ENCODE measurements around the gene ZNF609.

ZNF609 gene

DNA sequence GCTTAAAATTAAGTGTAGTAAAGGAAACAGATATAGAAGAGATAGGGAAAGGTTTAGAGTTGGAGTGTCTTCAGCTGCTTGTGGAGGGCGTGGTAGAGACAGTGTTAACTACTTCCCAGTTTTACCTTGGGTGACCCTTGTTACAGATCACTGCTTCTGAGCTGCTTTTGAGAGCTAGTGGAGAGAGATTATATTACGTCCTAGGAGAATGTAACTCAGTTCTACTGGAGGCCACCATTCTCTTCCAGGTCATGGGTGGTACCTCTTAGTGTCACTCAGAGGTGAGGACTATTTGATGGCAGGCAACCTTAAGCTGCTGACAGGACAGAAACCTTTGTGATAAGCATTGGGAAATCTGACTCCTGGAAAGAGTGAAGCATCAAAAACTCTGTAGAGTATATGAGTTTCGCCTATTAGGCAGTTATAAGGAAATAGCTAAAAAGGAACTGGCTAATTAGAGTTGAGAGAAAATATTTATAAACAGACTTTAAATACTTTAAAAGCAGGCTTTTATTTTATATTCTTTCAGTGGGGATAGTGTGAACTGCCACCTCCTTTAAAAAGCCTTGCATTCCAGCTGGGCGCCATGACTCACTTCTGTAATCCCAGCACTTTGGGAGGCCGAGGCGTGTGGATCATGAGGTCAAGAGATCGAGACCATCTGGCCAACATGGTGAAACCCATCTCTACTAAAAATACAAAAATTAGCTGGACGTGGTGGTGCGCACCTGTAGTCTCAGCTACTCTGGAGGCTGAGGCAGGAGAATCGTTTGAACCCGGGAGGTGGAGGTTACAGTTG, 106.5 kb downstream of the ZNF609 start:
- DNase-seq (ENCODE audit: low read depth), result no peak
- TF ChIP-seq, protein P1, sequence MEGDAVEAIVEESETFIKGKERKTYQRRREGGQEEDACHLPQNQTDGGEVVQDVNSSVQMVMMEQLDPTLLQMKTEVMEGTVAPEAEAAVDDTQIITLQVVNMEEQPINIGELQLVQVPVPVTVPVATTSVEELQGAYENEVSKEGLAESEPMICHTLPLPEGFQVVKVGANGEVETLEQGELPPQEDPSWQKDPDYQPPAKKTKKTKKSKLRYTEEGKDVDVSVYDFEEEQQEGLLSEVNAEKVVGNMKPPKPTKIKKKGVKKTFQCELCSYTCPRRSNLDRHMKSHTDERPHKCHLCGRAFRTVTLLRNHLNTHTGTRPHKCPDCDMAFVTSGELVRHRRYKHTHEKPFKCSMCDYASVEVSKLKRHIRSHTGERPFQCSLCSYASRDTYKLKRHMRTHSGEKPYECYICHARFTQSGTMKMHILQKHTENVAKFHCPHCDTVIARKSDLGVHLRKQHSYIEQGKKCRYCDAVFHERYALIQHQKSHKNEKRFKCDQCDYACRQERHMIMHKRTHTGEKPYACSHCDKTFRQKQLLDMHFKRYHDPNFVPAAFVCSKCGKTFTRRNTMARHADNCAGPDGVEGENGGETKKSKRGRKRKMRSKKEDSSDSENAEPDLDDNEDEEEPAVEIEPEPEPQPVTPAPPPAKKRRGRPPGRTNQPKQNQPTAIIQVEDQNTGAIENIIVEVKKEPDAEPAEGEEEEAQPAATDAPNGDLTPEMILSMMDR (IDR thresholded peaks at IDR 0.05; ENCODE audit: control insufficient read depth, insufficient read depth, low read depth, low read length, missing control alignments), result no peak
- no peak overlapping the region for H3K4me3 ChIP-seq (ENCODE audit: control insufficient read depth, low read depth, low read length)

DNA sequence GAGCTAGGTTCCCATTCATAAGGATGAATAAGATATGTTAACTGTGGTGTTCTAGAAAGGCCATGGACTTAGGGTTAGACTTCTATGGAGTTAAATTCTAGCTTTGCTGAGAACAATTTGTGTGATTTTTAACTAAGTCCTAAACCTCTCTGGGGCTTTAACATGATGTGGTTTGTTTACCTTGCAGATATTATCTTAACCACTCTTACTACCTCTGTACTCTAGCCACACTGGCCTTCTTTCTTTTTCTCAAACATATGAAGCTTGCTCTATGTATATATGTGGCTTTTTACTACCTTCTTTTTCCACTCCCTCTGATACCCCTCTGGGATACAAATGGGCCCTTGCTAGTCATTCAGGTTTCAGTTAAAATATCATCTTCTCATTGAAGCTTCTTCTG, 108.4 kb downstream of the ZNF609 start:
- TF ChIP-seq, protein P1 (IDR thresholded peaks at IDR 0.05; ENCODE audit: control insufficient read depth, insufficient read depth, low read depth, low read length, missing control alignments), result no peak
- H3K4me3 ChIP-seq (ENCODE audit: control insufficient read depth, low read depth, low read length), result no peak overlapping the region
- DNase-seq (ENCODE audit: low read depth), result no peak

DNA sequence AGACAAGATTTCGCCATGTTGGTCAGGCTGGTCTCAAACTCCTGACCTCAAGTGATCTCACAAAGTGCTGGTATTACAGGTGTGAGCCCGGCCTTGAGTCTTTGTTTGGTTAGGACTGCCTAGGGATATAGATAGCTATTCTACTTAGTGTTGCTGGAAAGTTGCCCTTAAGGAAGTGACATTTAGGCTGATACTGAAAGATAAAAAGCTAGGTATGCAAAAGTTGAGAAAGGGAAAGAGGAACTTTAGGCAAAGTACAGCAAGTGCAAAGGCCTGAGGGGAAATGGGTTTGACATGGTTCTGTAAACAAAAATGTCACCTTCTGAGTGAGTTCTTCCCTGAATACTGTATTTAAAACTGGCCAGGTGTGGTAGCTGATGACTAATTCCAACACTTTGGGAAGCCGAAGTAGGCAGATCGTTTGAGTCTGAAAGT, 111.5 kb downstream of the ZNF609 start:
- H3K4me3 ChIP-seq (ENCODE audit: control insufficient read depth, low read depth, low read length), result no peak overlapping the region

DNA sequence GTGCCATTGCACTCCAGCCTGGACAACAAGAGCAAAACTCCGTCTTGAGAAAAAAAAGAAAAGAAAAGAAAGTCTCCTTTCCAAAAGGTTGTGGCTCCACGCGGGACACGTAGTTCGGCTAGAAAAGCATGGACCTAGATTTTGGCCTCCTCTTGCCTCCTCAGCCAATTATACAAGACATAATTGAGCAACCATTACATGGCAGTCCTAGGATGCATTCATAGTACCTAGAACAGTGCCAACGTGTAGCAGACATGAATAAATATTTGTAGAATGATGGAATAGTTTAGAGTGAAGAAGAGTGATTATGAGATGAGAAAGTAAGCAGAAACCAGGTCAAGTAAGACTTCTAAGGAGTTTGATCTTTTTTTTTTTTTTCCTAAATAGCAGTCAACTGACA, 112.5 kb downstream of the ZNF609 start:
- H3K4me3 ChIP-seq (ENCODE audit: control insufficient read depth, low read depth, low read length), result no peak overlapping the region
- TF ChIP-seq, protein P1 (IDR thresholded peaks at IDR 0.05; ENCODE audit: control insufficient read depth, insufficient read depth, low read depth, low read length, missing control alignments), result no peak
- DNase-seq (ENCODE audit: low read depth), result no peak

More for the DNA sequence above, 111.5 kb downstream of the ZNF609 start:
- TF ChIP-seq, protein P1 (IDR thresholded peaks at IDR 0.05; ENCODE audit: control insufficient read depth, insufficient read depth, low read depth, low read length, missing control alignments), result no peak
- DNase-seq (ENCODE audit: low read depth), result no peak

DNA sequence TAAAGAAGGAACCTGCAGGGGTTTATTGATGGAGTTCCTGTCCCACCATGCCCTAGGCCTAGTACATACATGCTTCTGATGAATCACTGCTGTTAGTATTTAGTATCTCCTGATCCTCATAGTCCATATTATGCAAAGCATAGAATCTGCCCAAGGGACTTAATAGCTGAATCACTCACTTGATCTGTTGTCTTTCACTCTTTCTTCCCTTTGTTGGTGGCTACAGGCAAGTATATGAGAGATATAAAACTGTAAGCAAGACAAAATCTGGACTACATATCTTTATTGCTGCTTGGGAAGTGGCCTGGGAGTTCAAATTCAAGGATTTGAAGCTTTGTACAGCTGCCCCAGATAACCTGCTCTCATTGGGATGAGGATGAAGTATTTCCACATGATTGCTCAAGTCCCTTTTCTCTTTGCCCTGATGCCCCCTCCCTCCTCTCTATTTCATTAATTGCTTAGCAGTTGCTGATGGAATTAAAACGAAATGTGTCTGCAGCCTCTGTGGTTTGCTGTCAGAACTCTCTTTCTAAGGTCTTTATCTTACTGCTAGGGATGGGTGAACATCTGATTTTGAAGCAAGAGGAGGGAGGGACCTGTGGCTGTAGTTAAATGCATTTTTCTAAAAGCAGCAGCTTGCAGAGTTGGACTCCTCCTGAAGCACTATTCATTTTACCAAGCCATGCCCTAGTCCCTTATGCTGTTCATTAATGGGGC, 114.1 kb downstream of the ZNF609 start:
- TF ChIP-seq, protein P1 (IDR thresholded peaks at IDR 0.05; ENCODE audit: control insufficient read depth, insufficient read depth, low read depth, low read length, missing control alignments), result no peak
- no peak overlapping the region for H3K4me3 ChIP-seq (ENCODE audit: control insufficient read depth, low read depth, low read length)
- DNase-seq (ENCODE audit: low read depth), result no peak

DNA sequence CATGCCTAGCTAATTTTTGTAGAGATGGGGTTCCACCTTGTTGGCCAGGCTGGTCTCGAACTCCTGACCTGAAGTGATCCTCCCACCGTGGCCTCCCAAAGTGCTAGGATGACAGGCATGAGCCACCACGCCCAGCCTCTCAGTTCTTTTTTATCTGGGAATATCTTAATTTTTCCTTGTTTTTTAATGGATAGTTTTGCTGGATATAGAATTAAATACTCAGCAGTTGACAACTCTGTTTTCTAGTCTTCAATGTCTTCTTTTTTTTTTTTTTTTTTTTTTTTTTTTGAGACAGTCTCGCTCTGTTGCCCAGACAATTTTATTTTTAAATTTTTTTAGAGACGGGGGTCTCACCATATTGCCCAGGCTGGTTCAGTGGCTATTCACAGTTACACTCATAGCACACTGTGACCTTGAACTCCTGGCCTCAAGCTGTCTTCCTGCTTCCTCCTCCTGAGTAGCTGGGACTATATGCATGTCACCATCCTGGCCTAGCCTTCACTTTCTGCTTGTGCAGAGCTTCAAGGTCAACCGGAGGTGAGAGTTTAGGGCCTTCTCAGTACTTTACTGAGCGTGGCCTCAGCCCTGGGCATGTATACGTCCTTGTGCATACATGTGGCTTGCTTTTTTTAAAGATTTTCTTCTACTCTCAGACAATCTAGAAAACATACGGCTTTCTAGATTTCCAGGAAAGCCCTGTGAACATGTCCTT, 120.5 kb downstream of the ZNF609 start:
- no peak for DNase-seq (ENCODE audit: low read depth)
- TF ChIP-seq, protein P1 (IDR thresholded peaks at IDR 0.05; ENCODE audit: control insufficient read depth, insufficient read depth, low read depth, low read length, missing control alignments), result no peak
- no peak overlapping the region for H3K4me3 ChIP-seq (ENCODE audit: control insufficient read depth, low read depth, low read length)
